Smooth muscle cell (in vitro differentiated cells): ENCODE measurements around the gene IPCEF1. TPM values are rescaled to one million over a fixed set of nuclear protein-coding genes. Genes with fewer than 3 reads are reported as not detected.

Experiments
- DNase-seq: peaks from one replicate; lab custom pipeline; 2025; ENCODE audit not compliant: unreplicated experiment; lab: John Stamatoyannopoulos, UW
- H2AFZ ChIP-seq: fragments of 200-600 bp; sonication (generic); 2 replicates; pipeline ENCODE4 v1.6.0; 2016; ENCODE audit warnings: antibody characterized with exemption, low read depth, mild to moderate bottlenecking
- H3F3A ChIP-seq: fragments of 200-600 bp; sonication (generic); 2 replicates; pipeline ENCODE4 v1.6.0; 2017; ENCODE audit warnings: antibody characterized with exemption, low read depth
- H3K27ac ChIP-seq: fragments of 200-600 bp; sonication (generic); 2 replicates; pipeline ENCODE4 v1.5.1; 2016; ENCODE audit warnings: low read depth, mild to moderate bottlenecking
- H3K27me3 ChIP-seq: fragments of 200-600 bp; sonication (generic); 2 replicates; pipeline ENCODE4 v1.6.1; 2016; ENCODE audit warnings: low read depth, mild to moderate bottlenecking
- H3K36me3 ChIP-seq: fragments of 200-600 bp; sonication (generic); 2 replicates; pipeline ENCODE4 v1.5.1; 2016; ENCODE audit warnings: low read depth
- H3K4me1 ChIP-seq: fragments of 200-600 bp; sonication (generic); 2 replicates; pipeline ENCODE4 v1.5.1; 2016; ENCODE audit warnings: low read depth
- H3K4me2 ChIP-seq: fragments of 200-600 bp; sonication (generic); 2 replicates; pipeline ENCODE4 v1.6.0; 2016; ENCODE audit warnings: mild to moderate bottlenecking
- H3K4me3 ChIP-seq: fragments of 200-600 bp; sonication (generic); 2 replicates; pipeline ENCODE4 v1.5.1; 2016; ENCODE audit warnings: mild to moderate bottlenecking
- H3K79me2 ChIP-seq: fragments of 200-600 bp; sonication (generic); 2 replicates; pipeline ENCODE4 v1.6.0; 2016; ENCODE audit warnings: low read depth, mild to moderate bottlenecking
- H3K9ac ChIP-seq: fragments of 200-600 bp; sonication (generic); 2 replicates; pipeline ENCODE4 v1.6.0; 2016; ENCODE audit warnings: low read depth
- H3K9me3 ChIP-seq: fragments of 200-600 bp; sonication (generic); replicated peaks from 2 replicates; pipeline ENCODE4 v1.5.1; 2016; ENCODE audit warnings: low read depth
- H4K20me1 ChIP-seq: fragments of 200-600 bp; sonication (generic); 2 replicates; pipeline ENCODE4 v1.6.0; 2016; ENCODE audit warnings: low read depth
- WGBS: methylation state at CpG from one replicate; pipeline ENCODE4 v1.1.7; 2016; ENCODE audit warnings: low lambda C conversion rate; 5-methylcytosine and 5-hydroxymethylcytosine counted together
- polyA plus RNA-seq: library from polyadenylated mRNA; unstranded; fragments of >200 nt; fragmentation: Nextera tagmentation; extraction: Ambion mirVana; gene quantifications from 2 replicates; pipeline ENCODE4 v1.2.1, GENCODE V29; 2016
- total RNA-seq: library from RNA; depleted of rRNA; stranded (reverse); fragments of >200 nt; gene quantifications from 2 replicates; pipeline ENCODE4 v1.2.3, GENCODE V29; 2014
- TF ChIP-seq, protein P1 (sequence below): fragments of 200-600 bp; sonication (generic); IDR thresholded peaks from 2 replicates; pipeline ENCODE4 v1.5.1; 2017; ENCODE audit warnings: borderline replicate concordance, mild to moderate bottlenecking, antibody characterized with exemption; ENCODE audit not compliant: insufficient read depth, poor library complexity, severe bottlenecking

The IPCEF1 gene
- total and polyA plus RNA-seq, 2 experiments from 2014 or later: 0.04 TPM; not detected in 1

DNA sequence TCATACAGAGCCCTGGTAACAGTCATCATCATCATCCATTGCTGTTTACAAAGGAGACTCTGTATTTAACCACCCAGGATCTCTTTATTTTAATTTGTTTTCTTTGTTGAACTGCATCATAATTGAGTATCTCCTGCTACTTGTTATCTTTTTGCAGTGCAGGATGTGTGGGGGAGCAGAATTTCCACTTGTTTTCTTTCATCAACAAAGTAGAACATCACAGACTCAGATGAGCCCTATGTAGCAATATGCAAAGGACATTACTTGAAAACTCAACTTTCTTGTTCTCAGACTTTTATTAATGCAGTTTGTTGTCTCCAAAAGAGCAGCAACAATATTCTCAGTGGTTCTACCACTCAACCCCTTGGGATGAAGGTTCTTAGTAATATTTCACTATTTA is 38.7 kb upstream of the IPCEF1 start:
- Histone ChIP-seq H3K4me1 (no peaks in the 10 kb centered on the region), H3K36me3 (no peaks in the 10 kb centered on the region), H4K20me1 (no peaks in the 10 kb centered on the region), H3K4me3 (no peak overlapping the region), H3K27me3 (no peaks in the 10 kb centered on the region), H3K4me2 (no peak overlapping the region), H2AFZ (no peak overlapping the region), H3K9me3 (no peaks in the 10 kb centered on the region), H3K79me2 (no peaks in the 10 kb centered on the region), H3F3A (peaks cover 16% of the 10 kb centered on the region), H3K9ac (no peak overlapping the region), H3K27ac (no peak overlapping the region)
- TF ChIP-seq, protein P1, sequence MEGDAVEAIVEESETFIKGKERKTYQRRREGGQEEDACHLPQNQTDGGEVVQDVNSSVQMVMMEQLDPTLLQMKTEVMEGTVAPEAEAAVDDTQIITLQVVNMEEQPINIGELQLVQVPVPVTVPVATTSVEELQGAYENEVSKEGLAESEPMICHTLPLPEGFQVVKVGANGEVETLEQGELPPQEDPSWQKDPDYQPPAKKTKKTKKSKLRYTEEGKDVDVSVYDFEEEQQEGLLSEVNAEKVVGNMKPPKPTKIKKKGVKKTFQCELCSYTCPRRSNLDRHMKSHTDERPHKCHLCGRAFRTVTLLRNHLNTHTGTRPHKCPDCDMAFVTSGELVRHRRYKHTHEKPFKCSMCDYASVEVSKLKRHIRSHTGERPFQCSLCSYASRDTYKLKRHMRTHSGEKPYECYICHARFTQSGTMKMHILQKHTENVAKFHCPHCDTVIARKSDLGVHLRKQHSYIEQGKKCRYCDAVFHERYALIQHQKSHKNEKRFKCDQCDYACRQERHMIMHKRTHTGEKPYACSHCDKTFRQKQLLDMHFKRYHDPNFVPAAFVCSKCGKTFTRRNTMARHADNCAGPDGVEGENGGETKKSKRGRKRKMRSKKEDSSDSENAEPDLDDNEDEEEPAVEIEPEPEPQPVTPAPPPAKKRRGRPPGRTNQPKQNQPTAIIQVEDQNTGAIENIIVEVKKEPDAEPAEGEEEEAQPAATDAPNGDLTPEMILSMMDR: no peak
- DNase-seq: no peak

DNA sequence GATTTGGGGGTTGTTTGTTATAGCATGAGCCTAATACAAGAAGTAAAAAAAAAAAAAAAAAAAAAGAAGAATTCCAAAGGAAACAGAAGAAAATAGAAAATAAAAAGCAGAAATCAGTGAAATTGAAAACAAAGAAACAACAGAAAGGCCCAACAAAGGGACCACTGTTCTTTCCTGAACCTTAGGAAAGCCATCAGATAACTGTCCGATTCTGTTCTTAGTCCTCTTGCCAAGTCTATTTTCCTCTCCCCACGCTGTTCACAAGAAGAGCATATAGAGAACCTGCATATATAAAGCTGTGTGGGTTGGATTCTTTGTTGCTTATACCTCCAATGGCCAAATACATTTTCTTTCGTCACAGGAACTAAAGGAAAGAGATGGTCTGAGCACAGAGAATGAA is 38.0 kb upstream of the IPCEF1 start:
- TF ChIP-seq, protein P1: no peak
- Histone ChIP-seq H2AFZ (no peak overlapping the region), H3K36me3 (no peaks in the 10 kb centered on the region), H3K27ac (no peak overlapping the region), H3K4me3 (no peak overlapping the region), H3K4me2 (no peak overlapping the region), H3K27me3 (no peaks in the 10 kb centered on the region), H3K9me3 (no peaks in the 10 kb centered on the region), H4K20me1 (no peaks in the 10 kb centered on the region), H3K4me1 (no peaks in the 10 kb centered on the region), H3K9ac (no peak overlapping the region), H3K79me2 (no peaks in the 10 kb centered on the region), H3F3A (peaks cover 8% of the 10 kb centered on the region)
- 90% methylated on average over 3 of the region's 3 CpGs for WGBS
- DNase-seq: no peak

DNA sequence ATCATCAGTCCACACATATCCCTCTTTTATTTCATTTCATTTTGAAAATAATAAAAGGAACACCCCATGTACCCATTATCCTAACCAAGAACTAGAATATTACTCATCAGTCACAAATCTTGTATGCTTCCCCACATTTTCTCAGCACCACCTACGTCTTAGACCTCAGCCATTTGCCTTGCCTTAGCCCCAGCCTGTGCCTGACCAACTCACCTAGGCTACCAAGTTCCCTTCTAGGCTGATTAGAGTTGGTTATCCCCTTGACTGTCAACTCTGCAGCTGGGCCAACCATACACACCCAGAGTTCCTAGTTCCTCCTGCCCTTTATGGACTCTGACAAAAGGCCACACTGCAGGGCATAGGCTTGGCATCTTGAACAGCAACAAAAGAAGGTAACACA is 33.4 kb upstream of the IPCEF1 start:
- Histone ChIP-seq H3K27me3 (no peaks in the 10 kb centered on the region), H3K4me1 (no peaks in the 10 kb centered on the region), H3F3A (no peaks in the 10 kb centered on the region), H3K27ac (no peak overlapping the region), H2AFZ (no peak overlapping the region), H3K4me3 (no peak overlapping the region), H3K79me2 (no peaks in the 10 kb centered on the region), H3K9me3 (no peaks in the 10 kb centered on the region), H3K4me2 (no peak overlapping the region), H3K9ac (no peak overlapping the region), H3K36me3 (peaks cover 4% of the 10 kb centered on the region), H4K20me1 (no peaks in the 10 kb centered on the region)
- DNase-seq: no peak
- TF ChIP-seq, protein P1: no peak
- 89% methylated on average over 1 of the region's 1 CpG for WGBS

DNA sequence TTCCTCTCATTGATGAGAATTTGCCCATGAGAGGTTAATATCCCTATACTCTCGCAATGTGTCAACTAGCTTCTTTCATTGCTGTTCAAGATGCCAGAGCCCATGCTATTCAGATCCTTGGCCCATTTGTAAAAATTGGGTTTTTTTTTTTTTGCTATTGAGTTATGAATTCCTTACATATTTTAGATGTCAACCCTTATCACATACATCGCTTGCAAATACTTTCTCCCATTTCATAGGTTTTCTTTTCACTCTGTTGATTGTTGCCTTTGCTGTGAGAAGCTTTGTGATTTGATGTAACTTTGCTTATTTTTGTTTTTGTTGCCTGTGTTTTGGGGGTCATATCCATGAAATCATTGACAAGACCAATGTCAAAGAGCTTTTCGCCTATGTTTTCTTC is 32.2 kb upstream of the IPCEF1 start:
- Histone ChIP-seq H3K4me1 (no peaks in the 10 kb centered on the region), H3F3A (no peaks in the 10 kb centered on the region), H3K9me3 (no peaks in the 10 kb centered on the region), H3K27ac (no peak overlapping the region), H3K4me3 (no peak overlapping the region), H3K4me2 (no peak overlapping the region), H3K27me3 (no peaks in the 10 kb centered on the region), H3K79me2 (no peaks in the 10 kb centered on the region), H4K20me1 (no peaks in the 10 kb centered on the region), H2AFZ (no peak overlapping the region), H3K9ac (no peak overlapping the region), H3K36me3 (peaks cover 4% of the 10 kb centered on the region)
- no peak for DNase-seq
- 95% methylated on average over 3 of the region's 3 CpGs for WGBS
- TF ChIP-seq, protein P1: no peak
